GM12872 (cell line): ENCODE data around the gene NLGN1.

Experiments used
- TF ChIP-seq, protein P1 (sequence below): IDR thresholded peaks from 3 replicates; pipeline ENCODE4 v1.5.1; 2011; ENCODE audit warnings: low read depth, mild to moderate bottlenecking, low read length, moderate library complexity; ENCODE audit not compliant: insufficient read depth

Gene NLGN1

DNA sequence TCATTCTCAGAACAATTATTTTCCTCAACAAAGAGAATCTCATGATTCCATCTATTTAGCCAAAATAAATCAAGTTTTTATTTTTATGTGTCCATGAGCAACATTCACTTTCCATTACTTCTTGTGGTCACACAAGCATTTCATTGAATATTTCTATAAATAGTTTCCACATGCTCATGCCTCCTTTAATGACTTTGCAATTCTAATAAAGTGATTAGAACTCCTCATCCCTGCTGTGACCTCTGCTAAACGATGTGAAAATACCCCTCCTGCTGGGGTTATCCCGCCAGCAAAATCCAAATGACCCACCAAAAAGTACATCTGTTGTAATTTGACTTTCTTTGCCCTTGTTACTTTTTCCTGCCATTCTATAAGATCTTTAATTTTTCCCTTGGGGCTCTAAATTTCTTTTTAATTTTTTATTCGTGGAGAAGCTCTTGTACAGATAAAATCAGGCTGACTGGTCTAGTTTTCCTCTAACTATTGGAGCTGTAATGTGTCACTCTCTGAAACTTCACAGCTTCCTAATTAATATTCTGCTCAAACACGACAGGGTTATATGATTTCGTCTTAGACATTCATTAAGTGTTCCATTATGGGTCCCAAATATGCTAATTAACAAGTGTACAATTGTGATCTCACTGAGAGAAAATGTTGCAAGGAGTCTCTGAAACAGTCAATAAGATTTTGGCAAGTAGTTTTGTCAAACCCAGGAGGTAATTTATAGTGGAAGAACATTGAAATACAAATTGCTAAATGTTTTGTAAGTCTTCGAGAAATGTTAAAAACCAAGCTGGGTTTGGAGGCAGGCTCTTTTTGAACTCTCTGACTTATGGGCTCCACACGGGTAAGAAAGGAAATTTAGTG, 928.5 kb downstream of the NLGN1 start:
- TF ChIP-seq, protein P1, sequence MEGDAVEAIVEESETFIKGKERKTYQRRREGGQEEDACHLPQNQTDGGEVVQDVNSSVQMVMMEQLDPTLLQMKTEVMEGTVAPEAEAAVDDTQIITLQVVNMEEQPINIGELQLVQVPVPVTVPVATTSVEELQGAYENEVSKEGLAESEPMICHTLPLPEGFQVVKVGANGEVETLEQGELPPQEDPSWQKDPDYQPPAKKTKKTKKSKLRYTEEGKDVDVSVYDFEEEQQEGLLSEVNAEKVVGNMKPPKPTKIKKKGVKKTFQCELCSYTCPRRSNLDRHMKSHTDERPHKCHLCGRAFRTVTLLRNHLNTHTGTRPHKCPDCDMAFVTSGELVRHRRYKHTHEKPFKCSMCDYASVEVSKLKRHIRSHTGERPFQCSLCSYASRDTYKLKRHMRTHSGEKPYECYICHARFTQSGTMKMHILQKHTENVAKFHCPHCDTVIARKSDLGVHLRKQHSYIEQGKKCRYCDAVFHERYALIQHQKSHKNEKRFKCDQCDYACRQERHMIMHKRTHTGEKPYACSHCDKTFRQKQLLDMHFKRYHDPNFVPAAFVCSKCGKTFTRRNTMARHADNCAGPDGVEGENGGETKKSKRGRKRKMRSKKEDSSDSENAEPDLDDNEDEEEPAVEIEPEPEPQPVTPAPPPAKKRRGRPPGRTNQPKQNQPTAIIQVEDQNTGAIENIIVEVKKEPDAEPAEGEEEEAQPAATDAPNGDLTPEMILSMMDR: no peak

DNA sequence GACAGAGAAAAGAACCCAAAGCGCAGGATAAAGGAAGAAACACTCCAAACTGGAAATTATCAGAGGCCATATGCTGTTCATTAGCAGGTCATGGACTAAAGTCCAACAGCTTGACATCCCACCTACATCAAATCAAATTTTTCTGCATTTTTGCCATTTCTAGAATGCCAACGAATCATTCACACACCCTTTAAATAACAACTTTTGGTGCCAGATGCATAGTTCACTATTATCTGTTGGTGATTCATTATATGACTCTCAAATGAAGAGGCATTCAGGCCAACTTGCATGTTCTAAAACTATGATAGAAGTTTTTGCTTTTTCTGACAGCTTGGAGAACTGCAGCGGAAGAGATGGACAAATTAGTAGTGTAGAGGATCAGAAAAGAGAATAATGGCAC, 931.8 kb downstream of the NLGN1 start:
- TF ChIP-seq, protein P1: no peak

DNA sequence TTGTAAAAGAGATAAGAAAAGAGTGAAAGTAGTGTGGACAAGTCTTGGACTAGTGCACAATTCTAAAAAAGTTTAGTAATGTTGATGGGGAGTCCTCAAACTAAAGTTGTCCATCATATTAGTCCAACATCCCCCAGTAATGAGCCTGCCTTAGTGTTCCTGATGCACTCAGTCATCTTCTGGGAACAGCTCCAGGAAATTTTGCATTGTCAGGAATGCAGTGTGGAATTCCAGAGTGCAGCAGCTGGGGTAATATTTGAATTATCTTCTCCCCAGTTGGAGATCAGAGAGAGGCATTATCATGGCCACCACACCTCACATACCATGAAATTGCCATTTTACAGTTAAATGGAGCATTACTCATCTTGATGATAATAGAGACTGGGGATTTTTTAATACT, 932.8 kb downstream of the NLGN1 start:
- TF ChIP-seq, protein P1: no peak

DNA sequence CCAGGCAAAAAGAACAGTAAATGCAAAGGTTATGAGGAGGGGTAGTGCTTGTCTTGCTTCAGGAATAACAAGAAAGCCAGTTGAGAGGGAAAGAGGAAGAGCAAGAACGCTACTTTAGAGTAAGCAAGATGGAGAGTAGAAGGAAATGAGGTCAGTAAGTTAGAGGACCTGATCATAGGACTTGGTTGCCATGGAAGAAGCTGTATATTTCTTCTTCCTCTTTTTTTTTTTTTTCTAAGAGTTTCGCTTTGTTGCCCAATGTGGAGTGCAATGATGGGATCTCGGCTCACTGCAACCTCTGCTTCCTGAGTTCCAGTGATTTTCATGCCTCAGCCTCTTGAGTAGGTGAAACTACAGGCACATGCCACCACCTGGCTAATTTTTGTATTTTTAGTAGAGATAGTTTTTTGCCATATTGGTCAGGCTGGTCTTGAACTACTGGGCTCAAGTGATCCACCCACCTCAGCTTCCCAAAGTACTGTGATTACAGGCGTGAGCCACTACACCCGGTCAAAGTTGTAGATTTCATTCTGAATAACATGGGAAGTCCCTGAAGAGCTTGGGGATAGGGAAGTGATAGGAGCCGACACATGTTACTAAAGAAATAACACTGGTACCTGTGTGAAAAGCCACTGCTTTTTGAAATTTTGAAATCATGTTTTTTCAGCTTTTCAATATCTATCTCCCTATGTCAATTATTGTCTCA, 933.7 kb downstream of the NLGN1 start:
- TF ChIP-seq, protein P1: no peak

DNA sequence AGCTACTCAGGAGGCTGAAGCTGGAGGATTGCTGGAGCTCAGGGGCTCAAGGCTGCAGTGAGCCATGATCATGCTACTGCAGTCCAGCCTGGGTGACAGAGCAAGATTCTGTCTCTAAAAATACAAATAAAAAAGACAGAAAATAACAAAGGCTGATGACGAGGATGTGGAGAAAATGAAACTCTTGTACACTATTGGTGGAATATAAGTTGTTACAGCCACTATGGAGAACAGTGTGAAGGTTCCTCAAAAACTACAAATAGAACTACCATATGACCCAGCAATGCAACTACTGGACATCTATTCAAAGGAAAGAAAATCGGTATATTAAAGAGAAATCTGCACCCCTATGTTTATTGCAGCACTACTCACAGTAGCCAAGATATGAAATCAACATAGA, 934.8 kb downstream of the NLGN1 start:
- TF ChIP-seq, protein P1: no peak

DNA sequence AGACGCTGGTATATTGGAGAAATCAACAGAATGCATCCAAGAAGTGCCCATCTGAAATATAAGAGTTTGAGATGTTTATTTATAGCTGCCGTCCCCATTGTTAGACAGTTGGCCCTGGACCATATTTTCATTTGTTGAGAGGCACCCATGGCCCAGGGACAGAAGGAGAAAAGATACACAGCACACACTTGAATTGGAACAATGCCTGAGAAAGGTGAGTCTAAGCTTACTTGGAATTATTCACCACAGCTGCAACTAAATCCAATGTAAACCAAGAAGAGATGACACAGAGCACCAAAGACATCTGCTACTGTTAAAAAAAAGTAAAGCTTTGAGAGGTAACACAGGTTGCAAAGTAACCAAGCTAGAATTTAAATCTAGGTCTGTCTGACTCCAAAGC, 936.1 kb downstream of the NLGN1 start:
- TF ChIP-seq, protein P1: no peak

DNA sequence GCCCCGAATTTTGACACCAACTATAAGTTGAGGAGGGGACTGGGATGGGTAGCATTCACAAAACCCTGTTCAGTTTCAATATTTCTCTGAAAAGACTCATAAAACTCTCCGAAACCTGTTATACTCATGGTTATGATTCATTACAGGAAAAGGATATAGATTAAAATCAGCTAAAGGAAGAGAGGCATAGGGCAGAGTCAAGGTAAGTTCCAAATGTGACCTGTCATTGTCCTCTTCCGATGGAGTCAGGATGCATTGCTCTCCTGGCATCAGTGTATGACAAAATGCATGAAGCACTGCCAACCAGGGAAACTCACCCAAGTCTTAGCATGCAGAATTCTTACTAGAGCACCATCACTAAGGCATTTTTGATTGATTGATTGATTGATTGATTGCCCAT, 936.6 kb downstream of the NLGN1 start:
- TF ChIP-seq, protein P1: no peak
